PC-3 (cell line): ENCODE measurements around the gene CHCHD10. TPM values are rescaled to one million over a fixed set of nuclear protein-coding genes. Genes with fewer than 3 reads are reported as not detected.

Experiments
- ATAC-seq: fragments of 200-7000 bp; cut with Tn5 transposase; 2 replicates; pipeline ENCODE4 v1.9.1; 2020; ENCODE audit warnings: mild to moderate bottlenecking, moderate library complexity
- BruUV-seq: library from RNA; stranded (reverse); fragments of 400-500 nt; replicated peaks from 2 replicates; lab custom pipeline; 2021; lab: Mats Ljungman, UMichigan
- CTCF ChIA-PET: fragments of 300-600 bp; sonication (Branson Sonifier 250); formaldehyde crosslinking; loops from one replicate; lab custom pipeline; 2022; ENCODE audit warnings: antibody characterized with exemption; lab: Charles Lee
- POLR2A ChIA-PET: fragments of 300-600 bp; sonication (Branson Sonifier 250); formaldehyde crosslinking; loops from one replicate; lab custom pipeline; 2022; ENCODE audit warnings: antibody characterized with exemption; ENCODE audit not compliant: unreplicated experiment; lab: Charles Lee
- DNase-seq: peaks from one replicate; pipeline ENCODE4 v3.0.0-alpha.2; 2015
- H2AFZ ChIP-seq: fragments of 300-600 bp; sonication (generic); 2 replicates; pipeline ENCODE4 v1.6.0; 2016; ENCODE audit warnings: antibody characterized with exemption, low read length
- H3F3A ChIP-seq: fragments of 300-600 bp; sonication (generic); one replicate; pipeline ENCODE4 v1.6.0; 2017; ENCODE audit warnings: antibody characterized with exemption, low read length, control low read depth, mild to moderate bottlenecking; ENCODE audit not compliant: unreplicated experiment
- H3K27ac ChIP-seq: fragments of 300-600 bp; sonication (generic); 2 replicates; pipeline ENCODE4 v1.5.1; 2016; ENCODE audit warnings: mild to moderate bottlenecking, low read length
- H3K27me3 ChIP-seq: fragments of 300-600 bp; sonication (generic); 2 replicates; pipeline ENCODE4 v1.6.1; 2016; ENCODE audit warnings: low read length, mixed read lengths
- H3K36me3 ChIP-seq: fragments of 300-600 bp; sonication (generic); 2 replicates; pipeline ENCODE4 v1.6.1; 2016; ENCODE audit warnings: low read depth, mixed run types, low read length, mixed read lengths
- H3K4me1 ChIP-seq: fragments of 300-600 bp; sonication (generic); 2 replicates; pipeline ENCODE4 v1.5.1; 2016; ENCODE audit warnings: low read length; ENCODE audit not compliant: insufficient read depth
- H3K4me2 ChIP-seq: fragments of 300-600 bp; sonication (generic); 2 replicates; pipeline ENCODE4 v1.6.0; 2016; ENCODE audit warnings: low read length
- H3K4me3 ChIP-seq: fragments of 300-600 bp; sonication (generic); 2 replicates; pipeline ENCODE4 v1.5.1; 2016; ENCODE audit warnings: mild to moderate bottlenecking, low read length, mixed read lengths
- H3K79me2 ChIP-seq: fragments of 300-600 bp; sonication (generic); 2 replicates; pipeline ENCODE4 v1.6.1; 2017; ENCODE audit warnings: low read length, mixed read lengths
- H3K9ac ChIP-seq: fragments of 300-600 bp; sonication (generic); 2 replicates; pipeline ENCODE4 v1.6.0; 2016; ENCODE audit warnings: mild to moderate bottlenecking, low read length
- H3K9me2 ChIP-seq: fragments of 300-600 bp; sonication (generic); replicated peaks from 2 replicates; pipeline ENCODE4 v1.6.1; 2016; ENCODE audit warnings: mixed run types, low read length, mixed read lengths
- H3K9me3 ChIP-seq: fragments of 300-600 bp; sonication (generic); 2 replicates; pipeline ENCODE4 v1.6.1; 2016; ENCODE audit warnings: low read length, mixed read lengths
- H4K20me1 ChIP-seq: fragments of 300-600 bp; sonication (generic); 2 replicates; pipeline ENCODE4 v1.6.1; 2016; ENCODE audit warnings: low read length, mixed read lengths
- EZH2 ChIP-seq: fragments of 300-600 bp; sonication (generic); IDR thresholded peaks from one replicate; pipeline ENCODE4 v1.6.1; 2017; ENCODE audit warnings: antibody characterized with exemption, mild to moderate bottlenecking, low read length; ENCODE audit not compliant: unreplicated experiment
- EZH2phosphoT487 ChIP-seq: fragments of 300-600 bp; sonication (generic); IDR thresholded peaks from 2 replicates; pipeline ENCODE4 v1.6.1; 2018; ENCODE audit warnings: mild to moderate bottlenecking, antibody characterized with exemption, low read length, borderline replicate concordance
- intact Hi-C: fragments of 100-400 bp; cut with micrococcal nuclease; formaldehyde crosslinking; loops from 2 replicates; pipeline ENCODE4 v1.9.0; 2023
- total RNA-seq: library from RNA; depleted of rRNA; stranded (reverse); fragments of >200 nt; gene quantifications from 2 replicates; pipeline ENCODE4 v1.2.3, GENCODE V29; 2014
- TF ChIP-seq, protein P1 (sequence below): fragments of 300-600 bp; sonication (generic); conservative IDR thresholded peaks from 2 replicates; pipeline ENCODE4 v1.5.1; 2017; ENCODE audit warnings: antibody characterized with exemption, low read depth, mild to moderate bottlenecking, low read length

CHCHD10 gene
- total RNA-seq, 1 experiment from 2014 or later = 98.1 TPM

DNA sequence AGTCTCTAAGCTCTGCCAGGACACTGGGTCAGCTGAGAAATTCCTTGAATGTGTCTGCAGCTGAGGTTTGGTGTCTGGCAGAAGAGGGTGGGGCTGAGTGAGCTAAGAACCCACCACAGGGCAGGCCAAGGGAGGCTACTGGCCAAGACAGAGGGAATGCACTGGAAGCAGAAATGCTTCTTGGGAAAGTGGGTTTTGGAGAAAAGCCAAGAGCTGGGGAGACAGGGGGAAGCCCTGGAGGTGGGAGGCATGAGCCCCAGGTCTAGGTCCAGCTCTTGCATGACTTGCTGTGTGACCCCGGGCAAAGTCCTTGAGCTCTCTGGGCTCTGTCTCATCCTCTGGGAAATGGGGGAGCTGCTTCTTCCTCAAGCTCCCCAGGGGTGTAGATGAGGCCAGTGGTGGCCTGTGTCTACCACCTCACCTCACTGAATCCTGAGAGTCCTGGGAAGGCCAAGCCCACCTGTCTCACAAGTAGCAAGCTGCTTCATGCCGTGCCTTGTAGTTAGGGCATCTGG, 7.2 kb upstream of the CHCHD10 start:
- Histone ChIP-seq H3K9me2 (no peaks in the 10 kb centered on the region), H3K4me2 (no peak overlapping the region), H3F3A (no peaks in the 10 kb centered on the region), H3K9me3 (no peaks in the 10 kb centered on the region), H4K20me1 (no peaks in the 10 kb centered on the region), H2AFZ (no peak overlapping the region), H3K79me2 (no peaks in the 10 kb centered on the region), H3K9ac (no peak overlapping the region), H3K4me1 (no peaks in the 10 kb centered on the region; the same call in 1 of the 2 replicates), H3K4me3 (no peak overlapping the region), H3K27ac (no peak overlapping the region), H3K36me3 (no peaks in the 10 kb centered on the region), H3K27me3 (no peaks in the 10 kb centered on the region)
- ChIA-PET CTCF (no interaction called here), POLR2A (no interaction called here)
- intact Hi-C loops = no loop called here
- TF ChIP-seq, protein P1, sequence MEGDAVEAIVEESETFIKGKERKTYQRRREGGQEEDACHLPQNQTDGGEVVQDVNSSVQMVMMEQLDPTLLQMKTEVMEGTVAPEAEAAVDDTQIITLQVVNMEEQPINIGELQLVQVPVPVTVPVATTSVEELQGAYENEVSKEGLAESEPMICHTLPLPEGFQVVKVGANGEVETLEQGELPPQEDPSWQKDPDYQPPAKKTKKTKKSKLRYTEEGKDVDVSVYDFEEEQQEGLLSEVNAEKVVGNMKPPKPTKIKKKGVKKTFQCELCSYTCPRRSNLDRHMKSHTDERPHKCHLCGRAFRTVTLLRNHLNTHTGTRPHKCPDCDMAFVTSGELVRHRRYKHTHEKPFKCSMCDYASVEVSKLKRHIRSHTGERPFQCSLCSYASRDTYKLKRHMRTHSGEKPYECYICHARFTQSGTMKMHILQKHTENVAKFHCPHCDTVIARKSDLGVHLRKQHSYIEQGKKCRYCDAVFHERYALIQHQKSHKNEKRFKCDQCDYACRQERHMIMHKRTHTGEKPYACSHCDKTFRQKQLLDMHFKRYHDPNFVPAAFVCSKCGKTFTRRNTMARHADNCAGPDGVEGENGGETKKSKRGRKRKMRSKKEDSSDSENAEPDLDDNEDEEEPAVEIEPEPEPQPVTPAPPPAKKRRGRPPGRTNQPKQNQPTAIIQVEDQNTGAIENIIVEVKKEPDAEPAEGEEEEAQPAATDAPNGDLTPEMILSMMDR = no peak
- TF ChIP-seq EZH2phosphoT487 (no peak), EZH2 (no peak)
- ATAC-seq (no peak), DNase-seq (no peak)
- BruUV-seq = no TSS peak

DNA sequence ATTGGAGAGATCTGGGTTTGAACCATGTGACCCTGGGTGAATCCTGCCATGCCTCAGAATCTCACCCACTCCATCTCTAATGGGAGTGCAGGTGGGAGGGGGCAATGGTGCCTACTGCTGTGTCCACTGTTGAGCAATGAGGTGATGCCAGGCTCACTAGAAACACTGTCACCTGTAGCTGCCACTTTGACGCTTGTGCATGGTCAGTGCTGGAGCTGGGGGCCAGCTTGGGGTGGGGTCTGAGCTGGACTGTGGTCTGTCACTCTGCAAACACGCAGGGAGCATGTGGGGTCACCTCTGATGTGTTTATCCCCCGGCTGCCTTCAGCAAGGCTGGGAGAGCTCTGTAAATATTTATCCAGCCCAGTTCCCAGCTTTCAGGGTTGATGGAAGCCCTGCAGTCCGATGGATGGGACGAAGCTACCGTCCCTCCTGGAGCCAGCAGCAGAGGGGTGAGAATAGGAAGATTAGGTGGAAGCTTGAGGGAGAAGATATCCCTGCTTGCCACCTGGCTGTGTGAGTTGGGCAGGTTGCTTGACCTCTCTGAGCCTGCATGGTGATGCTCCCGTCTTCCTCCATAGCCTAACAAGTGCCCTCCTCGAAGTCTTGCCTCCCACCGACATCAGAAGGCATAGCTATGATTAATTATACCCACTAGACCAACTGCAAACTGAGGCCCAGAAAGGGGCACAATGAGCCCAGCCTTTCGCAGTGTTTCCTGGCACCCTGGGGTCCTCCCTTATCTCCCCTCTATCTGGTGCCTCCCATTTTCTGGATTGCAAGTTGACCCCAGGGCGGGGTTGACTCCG, 6.5 kb upstream of the CHCHD10 start:
- Histone ChIP-seq H3K4me2 (no peak overlapping the region), H3K9me2 (no peaks in the 10 kb centered on the region)
- CTCF ChIA-PET = interaction anchor here (0.7 kb wide), 1 partner anchor 51 kb away, joined by 7 read pairs; no protein-coding TSS in a partner anchor

More for the DNA sequence above, 6.5 kb upstream of the CHCHD10 start:
- DNase-seq (no peak), ATAC-seq (no peak)
- H3F3A ChIP-seq = no peaks in the 10 kb centered on the region
- no TSS peak for BruUV-seq
- no peaks in the 10 kb centered on the region for H3K79me2 ChIP-seq
- H3K27me3 ChIP-seq = no peaks in the 10 kb centered on the region
- TF ChIP-seq EZH2phosphoT487 (no peak), EZH2 (no peak)
- TF ChIP-seq, protein P1 = no peak
- intact Hi-C loops = no loop called here
- no peaks in the 10 kb centered on the region for H3K9me3 ChIP-seq
- no peak overlapping the region for H3K27ac ChIP-seq
- no peak overlapping the region for H3K4me3 ChIP-seq
- no peak overlapping the region for H2AFZ ChIP-seq
- no peaks in the 10 kb centered on the region; the same call in 1 of the 2 replicates for H3K4me1 ChIP-seq
- no peaks in the 10 kb centered on the region for H3K36me3 ChIP-seq
- POLR2A ChIA-PET = no interaction called here
- H3K9ac ChIP-seq = no peak overlapping the region
- no peaks in the 10 kb centered on the region for H4K20me1 ChIP-seq
